MM.1S (cell line): ENCODE results near the gene TTC34.

Source experiments
- DNase-seq: peaks from one replicate; pipeline ENCODE4 v3.0.0-alpha.2; 2015
- H2AFZ ChIP-seq: fragments of 300-600 bp; sonication (generic); 2 replicates; pipeline ENCODE4 v1.6.0; 2016; ENCODE audit warnings: antibody characterized with exemption, low read length
- H3F3A ChIP-seq: fragments of 300-600 bp; sonication (generic); 2 replicates; pipeline ENCODE4 v1.6.1; 2016; ENCODE audit warnings: mild to moderate bottlenecking, antibody characterized with exemption, low read length, moderate library complexity, mixed read lengths; ENCODE audit not compliant: insufficient read depth
- H3K27ac ChIP-seq: fragments of 300-600 bp; sonication (generic); 2 replicates; pipeline ENCODE4 v1.5.1; 2016; ENCODE audit warnings: mild to moderate bottlenecking, low read length
- H3K27me3 ChIP-seq: fragments of 300-600 bp; sonication (generic); replicated peaks from 2 replicates; pipeline ENCODE4 v1.6.0; 2016; ENCODE audit warnings: low read length; ENCODE audit not compliant: insufficient read depth
- H3K36me3 ChIP-seq: fragments of 300-600 bp; sonication (generic); replicated peaks from 2 replicates; pipeline ENCODE4 v1.6.1; 2016; ENCODE audit warnings: mild to moderate bottlenecking, low read length, mixed read lengths; ENCODE audit not compliant: insufficient read depth
- H3K4me1 ChIP-seq: fragments of 300-600 bp; sonication (generic); 2 replicates; pipeline ENCODE4 v1.6.1; 2016; ENCODE audit warnings: low read length, mixed read lengths
- H3K4me2 ChIP-seq: fragments of 300-600 bp; sonication (generic); 2 replicates; pipeline ENCODE4 v1.6.0; 2016; ENCODE audit warnings: low read depth, low read length
- H3K4me3 ChIP-seq: fragments of 300-600 bp; sonication (generic); 2 replicates; pipeline ENCODE4 v1.5.1; 2016; ENCODE audit warnings: low read length, mixed read lengths
- H3K79me2 ChIP-seq: fragments of 300-600 bp; sonication (generic); 2 replicates; pipeline ENCODE4 v1.6.1; 2016; ENCODE audit warnings: mixed run types, low read length, mixed read lengths
- H3K9ac ChIP-seq: fragments of 300-600 bp; sonication (generic); 2 replicates; pipeline ENCODE4 v1.6.1; 2016; ENCODE audit warnings: low read length, mixed read lengths
- H3K9me2 ChIP-seq: fragments of 300-600 bp; sonication (generic); replicated peaks from 2 replicates; pipeline ENCODE4 v1.6.1; 2016; ENCODE audit warnings: mild to moderate bottlenecking, low read length, mixed read lengths; ENCODE audit not compliant: insufficient read depth
- H3K9me3 ChIP-seq: fragments of 300-600 bp; sonication (generic); replicated peaks from 2 replicates; pipeline ENCODE4 v1.6.1; 2016; ENCODE audit warnings: mild to moderate bottlenecking, low read length, mixed read lengths; ENCODE audit not compliant: insufficient read depth
- H4K20me1 ChIP-seq: fragments of 300-600 bp; sonication (generic); 2 replicates; pipeline ENCODE4 v1.6.1; 2016; ENCODE audit warnings: mild to moderate bottlenecking, low read length, moderate library complexity, mixed read lengths; ENCODE audit not compliant: insufficient read depth
- CTCF ChIP-seq: fragments of 300-600 bp; sonication (generic); IDR thresholded peaks from 2 replicates; pipeline ENCODE4 v1.5.1; 2016; ENCODE audit warnings: antibody characterized with exemption, low read length, mixed read lengths
- EZH2 ChIP-seq: fragments of 300-600 bp; sonication (generic); optimal IDR thresholded peaks from 2 replicates; pipeline ENCODE3; 2017; ENCODE audit warnings: low read depth, mild to moderate bottlenecking, antibody characterized with exemption, low read length, mixed read lengths
- EZH2phosphoT487 ChIP-seq: fragments of 300-600 bp; sonication (generic); IDR thresholded peaks from 2 replicates; pipeline ENCODE4 v1.6.1; 2018; ENCODE audit warnings: antibody characterized with exemption, low read length

TTC34 gene

GRCh38 chr1:2830761-2831425 lies 29.4 kb upstream of the TTC34 start:
- Histone ChIP-seq H2AFZ (no peak overlapping the region), H3K9me3 (no peaks in the 10 kb centered on the region), H3K4me2 (no peak overlapping the region), H3K27me3 (peaks cover 76% of the 10 kb centered on the region), H3K4me3 (no peak overlapping the region), H3K9ac (no peak overlapping the region), H3K36me3 (no peaks in the 10 kb centered on the region), H3K4me1 (no peaks in the 10 kb centered on the region), H3K9me2 (no peaks in the 10 kb centered on the region), H4K20me1 (no peaks in the 10 kb centered on the region), H3K79me2 (no peaks in the 10 kb centered on the region), H3K27ac (no peak overlapping the region), H3F3A (no peaks in the 10 kb centered on the region)
- DNase-seq = no peak
- TF ChIP-seq CTCF (no peak), EZH2 (no peak), EZH2phosphoT487 (no peak)

GRCh38 chr1:2829846-2830615 lies 28.5 kb upstream of the TTC34 start:
- TF ChIP-seq EZH2phosphoT487 = no peak
- Histone ChIP-seq H3K27me3 (peaks cover 75% of the 10 kb centered on the region), H3K9ac (no peak overlapping the region), H3F3A (no peaks in the 10 kb centered on the region), H3K36me3 (no peaks in the 10 kb centered on the region), H3K27ac (no peak overlapping the region), H4K20me1 (no peaks in the 10 kb centered on the region), H3K9me2 (no peaks in the 10 kb centered on the region), H3K4me3 (no peak overlapping the region), H3K4me2 (no peak overlapping the region), H3K9me3 (no peaks in the 10 kb centered on the region), H3K4me1 (no peaks in the 10 kb centered on the region), H3K79me2 (no peaks in the 10 kb centered on the region), H2AFZ (no peak overlapping the region)
- no peak for DNase-seq

GRCh38 chr1:2828586-2829250 lies 27.2 kb upstream of the TTC34 start:
- Histone ChIP-seq H3F3A (no peaks in the 10 kb centered on the region), H3K4me1 (no peaks in the 10 kb centered on the region), H4K20me1 (no peaks in the 10 kb centered on the region), H3K9ac (no peak overlapping the region), H3K9me3 (no peaks in the 10 kb centered on the region), H3K27me3 (peaks cover 72% of the 10 kb centered on the region), H3K36me3 (no peaks in the 10 kb centered on the region), H3K27ac (no peak overlapping the region), H2AFZ (no peak overlapping the region), H3K4me2 (no peak overlapping the region), H3K4me3 (no peak overlapping the region), H3K79me2 (no peaks in the 10 kb centered on the region), H3K9me2 (no peaks in the 10 kb centered on the region)
- DNase-seq = no peak
- TF ChIP-seq CTCF (no peak), EZH2 (no peak), EZH2phosphoT487 (no peak)
